Measurements from ENCODE around the gene ZGPAT. TPM values are rescaled to one million over a fixed set of nuclear protein-coding genes. Genes with fewer than 3 reads are reported as not detected.

ZGPAT gene
- total and polyA plus RNA-seq, 10 of the 15 experiments (the other 5 are each of a cell fraction or from before 2014, with no cell fraction given) = 0.58 to 52.9 (median 18.0) TPM

DNA sequence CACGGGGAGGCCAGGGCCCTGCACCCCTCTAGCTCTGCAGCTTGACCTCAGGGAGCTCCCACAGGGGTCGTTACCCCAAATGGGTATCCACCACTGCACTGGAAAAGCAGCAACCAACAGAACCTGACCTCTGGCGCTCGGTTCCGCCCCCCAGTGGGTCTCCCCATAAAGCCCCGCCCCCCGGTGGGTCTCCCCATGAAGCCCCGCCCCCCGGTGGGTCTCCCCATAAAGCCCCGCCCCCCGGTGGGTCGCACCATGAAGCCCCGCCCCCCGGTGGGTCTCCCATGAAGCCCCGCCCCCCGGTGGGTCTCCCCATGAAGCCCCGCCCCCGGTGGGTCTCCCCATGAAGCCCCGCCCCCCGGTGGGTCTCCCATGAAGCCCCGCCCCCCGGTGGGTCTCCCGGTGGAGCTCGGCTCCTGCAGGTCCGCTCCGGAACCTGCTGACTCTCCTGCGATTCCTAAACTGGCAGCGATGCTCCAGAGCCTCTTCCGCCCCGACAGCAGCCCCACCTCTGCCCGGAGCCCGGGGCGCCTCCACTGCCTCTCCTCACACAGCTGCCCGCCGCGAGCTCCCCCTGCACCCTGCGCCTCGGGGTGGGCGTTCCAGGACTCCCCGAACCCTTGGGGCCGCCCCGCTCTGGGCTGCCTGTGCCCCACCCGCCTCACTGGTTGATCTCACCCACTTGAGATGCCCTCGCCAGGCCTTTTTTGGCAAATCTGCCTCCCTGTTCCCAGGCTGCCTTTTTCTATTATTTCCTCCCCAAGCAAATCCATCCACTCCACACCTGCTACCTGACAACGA lies 43.8 kb downstream of the ZGPAT start:
- Histone ChIP-seq H3K9me3 (replicated peaks; ENCODE audit: control insufficient read depth, insufficient read depth, low read length) (no peaks in the 10 kb centered on the region), H3K4me2 (ENCODE audit: control insufficient read depth, insufficient read depth) (no peak overlapping the region), H3K4me1 (ENCODE audit: control insufficient read depth, insufficient read depth, low read length) (no peaks in the 10 kb centered on the region), H3K4me3 (no peak overlapping the region), H3K27ac (ENCODE audit: control insufficient read depth, insufficient read depth) (no peak overlapping the region), H4K20me1 (ENCODE audit: control insufficient read depth, insufficient read depth) (no peaks in the 10 kb centered on the region), H3K79me2 (ENCODE audit: control insufficient read depth, insufficient read depth, low read length) (no peaks in the 10 kb centered on the region), H2AFZ (ENCODE audit: control insufficient read depth, low read depth, low read length) (no peak overlapping the region), H3K27me3 (replicated peaks in 1 of 2; ENCODE audit: control insufficient read depth in 2 of 2, insufficient read depth in 2 of 2, low read length in 1 of 2) (peaks cover 0 to 2% of the 10 kb centered on the region in 2 experiments; a peak in 1 of 4 replicates), H3K9ac (ENCODE audit: control insufficient read depth, insufficient read depth, low read length) (no peak overlapping the region), H3K36me3 (ENCODE audit: control insufficient read depth in 2 of 2, insufficient read depth in 2 of 2, low read length in 1 of 2) (no peaks in the 10 kb centered on the region)
- FAIRE-seq (no peak), ATAC-seq (no peak), DNase-seq (ENCODE audit: low read depth, low spot score) (no peak)
- ChIA-PET POLR2A (no interaction called here), RAD21 (ENCODE audit: unreplicated experiment) (no interaction called here), CTCF (no interaction called here), SMC1A (ENCODE audit: uncharacterized antibody, unreplicated experiment) (interaction anchor here (0.8 kb wide), 1 partner anchor 353 kb away, joined by 5 read pairs; no protein-coding TSS in a partner anchor)
- in situ Hi-C loops (cut with MboI) = no loop called here
- WGBS (ENCODE audit: insufficient coverage, insufficient replicate concordance, low lambda C conversion rate, missing lambda C conversion rate) = 77% methylated on average over 25 of the region's 45 CpGs
- no peak for TF ChIP-seq CBX3 (IDR thresholded peaks at IDR 0.05; ENCODE audit: borderline replicate concordance, low read depth)
- TF ChIP-seq ETV6 (conservative IDR thresholded peaks at IDR 0.05 in 1 of 2, IDR thresholded peaks at IDR 0.05 in 1 of 2; ENCODE audit: borderline replicate concordance in 1 of 2, low read depth in 1 of 2) = no peak
- TF ChIP-seq RBBP5 (conservative IDR thresholded peaks at IDR 0.05) = no peak
- TF ChIP-seq SMAD5 (IDR thresholded peaks at IDR 0.05; ENCODE audit: low read depth) = no peak
- TF ChIP-seq ZNF217 (IDR thresholded peaks at IDR 0.05) = no peak
- TF ChIP-seq RFX5 (IDR thresholded peaks at IDR 0.05; ENCODE audit: low read depth, low read length) = no peak
- no peak for TF ChIP-seq POLR2AphosphoS5 (IDR thresholded peaks at IDR 0.05; ENCODE audit: low read length)
- no peak for TF ChIP-seq SMARCA5 (IDR thresholded peaks at IDR 0.05)
- no peak for TF ChIP-seq NR2C1 (IDR thresholded peaks at IDR 0.05)
- TF ChIP-seq, protein P1, sequence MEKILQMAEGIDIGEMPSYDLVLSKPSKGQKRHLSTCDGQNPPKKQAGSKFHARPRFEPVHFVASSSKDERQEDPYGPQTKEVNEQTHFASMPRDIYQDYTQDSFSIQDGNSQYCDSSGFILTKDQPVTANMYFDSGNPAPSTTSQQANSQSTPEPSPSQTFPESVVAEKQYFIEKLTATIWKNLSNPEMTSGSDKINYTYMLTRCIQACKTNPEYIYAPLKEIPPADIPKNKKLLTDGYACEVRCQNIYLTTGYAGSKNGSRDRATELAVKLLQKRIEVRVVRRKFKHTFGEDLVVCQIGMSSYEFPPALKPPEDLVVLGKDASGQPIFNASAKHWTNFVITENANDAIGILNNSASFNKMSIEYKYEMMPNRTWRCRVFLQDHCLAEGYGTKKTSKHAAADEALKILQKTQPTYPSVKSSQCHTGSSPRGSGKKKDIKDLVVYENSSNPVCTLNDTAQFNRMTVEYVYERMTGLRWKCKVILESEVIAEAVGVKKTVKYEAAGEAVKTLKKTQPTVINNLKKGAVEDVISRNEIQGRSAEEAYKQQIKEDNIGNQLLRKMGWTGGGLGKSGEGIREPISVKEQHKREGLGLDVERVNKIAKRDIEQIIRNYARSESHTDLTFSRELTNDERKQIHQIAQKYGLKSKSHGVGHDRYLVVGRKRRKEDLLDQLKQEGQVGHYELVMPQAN (conservative IDR thresholded peaks at IDR 0.05) = no peak
- TF ChIP-seq PAX5 (IDR thresholded peaks at IDR 0.05; ENCODE audit: borderline replicate concordance, low read depth, low read length) = no peak
- BruUV-seq (replicated peaks) = no TSS peak
- intact Hi-C loops (cut with micrococcal nuclease; ENCODE audit: unreplicated experiment) = no loop called here

All from GM12878 (cell line).